KMS-11 (cell line): ENCODE data around the gene SMIM44.

ENCODE experiments used
- H2AFZ ChIP-seq: fragments of 200-600 bp; sonication (generic); 2 replicates; pipeline ENCODE4 v1.6.1; 2016; ENCODE audit warnings: antibody characterized with exemption, mixed run types, low read depth
- H3K27ac ChIP-seq: fragments of 200-600 bp; sonication (generic); 2 replicates; pipeline ENCODE4 v1.6.1; 2016; ENCODE audit warnings: mild to moderate bottlenecking, mixed run types
- H3K27me3 ChIP-seq: fragments of 200-600 bp; sonication (generic); 2 replicates; pipeline ENCODE4 v1.6.1; 2017; ENCODE audit warnings: mild to moderate bottlenecking, low read depth, mixed run types, moderate library complexity; ENCODE audit not compliant: insufficient read depth
- H3K36me3 ChIP-seq: fragments of 200-600 bp; sonication (generic); 2 replicates; pipeline ENCODE4 v1.6.1; 2017; ENCODE audit warnings: mild to moderate bottlenecking, mixed run types; ENCODE audit not compliant: insufficient read depth
- H3K4me1 ChIP-seq: fragments of 200-600 bp; sonication (generic); 2 replicates; pipeline ENCODE4 v1.6.1; 2016; ENCODE audit warnings: mild to moderate bottlenecking, low read depth, mixed run types; ENCODE audit not compliant: poor library complexity, severe bottlenecking
- H3K4me2 ChIP-seq: fragments of 200-600 bp; sonication (generic); 2 replicates; pipeline ENCODE4 v1.7.0; 2016; ENCODE audit warnings: mild to moderate bottlenecking, mixed run types
- H3K4me3 ChIP-seq: fragments of 200-600 bp; sonication (generic); IDR thresholded peaks from 2 replicates; pipeline ENCODE4 v1.6.1; 2017; ENCODE audit warnings: low read depth, low read length, mixed read lengths; ENCODE audit not compliant: insufficient read depth
- H3K79me2 ChIP-seq: fragments of 200-600 bp; sonication (generic); 2 replicates; pipeline ENCODE4 v1.6.1; 2016; ENCODE audit warnings: low read depth, mixed run types; ENCODE audit not compliant: insufficient read depth
- H3K9ac ChIP-seq: fragments of 200-600 bp; sonication (generic); 2 replicates; pipeline ENCODE4 v1.6.1; 2016; ENCODE audit warnings: mild to moderate bottlenecking, mixed run types
- H4K20me1 ChIP-seq: fragments of 200-600 bp; sonication (generic); 2 replicates; pipeline ENCODE4 v1.6.1; 2016; ENCODE audit warnings: mild to moderate bottlenecking, mixed run types; ENCODE audit not compliant: insufficient read depth
- TF ChIP-seq, protein P1 (sequence below): fragments of 200-600 bp; sonication (generic); conservative IDR thresholded peaks from 2 replicates; pipeline ENCODE4 v1.6.1; 2017; ENCODE audit warnings: low read depth, mild to moderate bottlenecking, antibody characterized with exemption, low read length, moderate library complexity, mixed read lengths

The SMIM44 gene

GRCh38 chr19:3443840-3444694 lies 39.2 kb downstream of the SMIM44 start:
- Histone ChIP-seq H3K27ac (no peak overlapping the region), H2AFZ (no peak overlapping the region), H3K4me1 (no peaks in the 10 kb centered on the region), H3K9ac (no peak overlapping the region), H3K4me3 (no peak overlapping the region), H3K36me3 (no peaks in the 10 kb centered on the region), H4K20me1 (no peaks in the 10 kb centered on the region), H3K4me2 (no peak overlapping the region), H3K79me2 (no peaks in the 10 kb centered on the region), H3K27me3 (no peaks in the 10 kb centered on the region)
- TF ChIP-seq, protein P1, sequence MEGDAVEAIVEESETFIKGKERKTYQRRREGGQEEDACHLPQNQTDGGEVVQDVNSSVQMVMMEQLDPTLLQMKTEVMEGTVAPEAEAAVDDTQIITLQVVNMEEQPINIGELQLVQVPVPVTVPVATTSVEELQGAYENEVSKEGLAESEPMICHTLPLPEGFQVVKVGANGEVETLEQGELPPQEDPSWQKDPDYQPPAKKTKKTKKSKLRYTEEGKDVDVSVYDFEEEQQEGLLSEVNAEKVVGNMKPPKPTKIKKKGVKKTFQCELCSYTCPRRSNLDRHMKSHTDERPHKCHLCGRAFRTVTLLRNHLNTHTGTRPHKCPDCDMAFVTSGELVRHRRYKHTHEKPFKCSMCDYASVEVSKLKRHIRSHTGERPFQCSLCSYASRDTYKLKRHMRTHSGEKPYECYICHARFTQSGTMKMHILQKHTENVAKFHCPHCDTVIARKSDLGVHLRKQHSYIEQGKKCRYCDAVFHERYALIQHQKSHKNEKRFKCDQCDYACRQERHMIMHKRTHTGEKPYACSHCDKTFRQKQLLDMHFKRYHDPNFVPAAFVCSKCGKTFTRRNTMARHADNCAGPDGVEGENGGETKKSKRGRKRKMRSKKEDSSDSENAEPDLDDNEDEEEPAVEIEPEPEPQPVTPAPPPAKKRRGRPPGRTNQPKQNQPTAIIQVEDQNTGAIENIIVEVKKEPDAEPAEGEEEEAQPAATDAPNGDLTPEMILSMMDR = no peak

DNA sequence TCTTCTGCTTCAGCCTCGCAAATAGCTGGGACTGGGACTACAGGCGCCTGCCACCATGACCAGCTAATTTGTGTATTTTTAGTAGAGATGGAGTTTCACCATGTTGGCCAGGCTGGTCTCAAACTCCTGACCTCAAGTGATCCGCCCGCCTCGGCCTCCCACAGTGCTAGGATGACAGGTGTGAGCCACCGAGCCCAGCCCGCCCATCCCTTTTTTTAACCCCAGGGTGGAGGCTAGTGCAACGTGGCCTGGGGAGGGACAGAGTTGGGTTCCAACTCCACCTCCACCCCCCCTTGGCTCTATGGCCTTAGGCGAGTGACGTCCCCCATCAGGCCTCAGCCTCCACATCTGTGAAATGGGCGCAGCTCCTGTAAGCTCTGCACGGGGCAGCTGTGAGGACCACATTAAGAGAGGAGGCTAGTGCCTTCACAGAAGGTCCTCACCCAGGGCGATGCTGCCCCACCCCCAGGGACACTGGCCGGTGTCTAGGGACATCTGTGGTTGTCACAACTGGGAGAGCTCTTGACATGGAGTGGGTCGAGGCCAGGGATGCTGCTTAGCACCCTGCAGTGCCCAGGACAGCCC lies 40.7 kb downstream of the SMIM44 start:
- Histone ChIP-seq H3K4me3 (no peak overlapping the region), H3K27me3 (no peaks in the 10 kb centered on the region), H4K20me1 (no peaks in the 10 kb centered on the region), H3K4me1 (no peaks in the 10 kb centered on the region), H2AFZ (no peak overlapping the region), H3K4me2 (no peak overlapping the region), H3K36me3 (no peaks in the 10 kb centered on the region; the same call in 1 of the 2 replicates), H3K79me2 (no peaks in the 10 kb centered on the region), H3K9ac (no peak overlapping the region), H3K27ac (no peak overlapping the region)
- TF ChIP-seq, protein P1 = no peak

- no peaks in the 10 kb centered on the region for H3K4me1 ChIP-seq
- H3K9ac ChIP-seq = no peak overlapping the region
- H3K79me2 ChIP-seq = no peaks in the 10 kb centered on the region
- H3K4me2 ChIP-seq = no peak overlapping the region
- no peak overlapping the region for H3K27ac ChIP-seq
- no peak overlapping the region for H3K4me3 ChIP-seq
- TF ChIP-seq, protein P1 = no peak
- no peaks in the 10 kb centered on the region for H3K27me3 ChIP-seq
- no peaks in the 10 kb centered on the region for H4K20me1 ChIP-seq
- H3K36me3 ChIP-seq = no peaks in the 10 kb centered on the region; the same call in 1 of the 2 replicates
- no peak overlapping the region for H2AFZ ChIP-seq
Observed at GRCh38 chr19:3441986-3442329, 41.3 kb downstream of the SMIM44 start.

- Histone ChIP-seq H3K4me1 (no peaks in the 10 kb centered on the region), H2AFZ (no peak overlapping the region), H3K27ac (no peak overlapping the region), H3K4me3 (no peak overlapping the region), H4K20me1 (no peaks in the 10 kb centered on the region), H3K4me2 (no peak overlapping the region), H3K9ac (no peak overlapping the region), H3K36me3 (no peaks in the 10 kb centered on the region; the same call in 1 of the 2 replicates), H3K27me3 (no peaks in the 10 kb centered on the region), H3K79me2 (no peaks in the 10 kb centered on the region)
- TF ChIP-seq, protein P1 = no peak
Observed at GRCh38 chr19:3441089-3441985, 41.9 kb downstream of the SMIM44 start.
